Immature natural killer cell (primary cell): ENCODE data around the gene ZNF514. TPM values are rescaled to one million over a fixed set of nuclear protein-coding genes. Genes with fewer than 3 reads are reported as not detected.

Source experiments
- DNase-seq, 3 donors: peaks; one replicate each; pipeline ENCODE4 v3.0.0; 2022; ENCODE audit warnings: mixed read lengths in 1 of 3
- H3K27ac Mint-ChIP-seq, 6 donors: one replicate each; pipeline ENCODE4 v1.8.0; 2020; ENCODE audit warnings: mixed read lengths in 6 of 6, mild to moderate bottlenecking in 5 of 6, inconsistent platforms in 4 of 6, moderate library complexity in 3 of 6
- H3K27me3 Mint-ChIP-seq, 3 donors: one replicate each; pipeline ENCODE4 v1.8.0; 2020 to 2021; ENCODE audit warnings: low read depth in 3 of 3, mild to moderate bottlenecking in 3 of 3, mixed read lengths in 3 of 3, moderate library complexity in 3 of 3, inconsistent platforms in 1 of 3
- H3K36me3 Mint-ChIP-seq, 3 donors: one replicate each; pipeline ENCODE4 v1.8.0; 2020; ENCODE audit warnings: mixed read lengths in 3 of 3, inconsistent platforms in 2 of 3, mild to moderate bottlenecking in 2 of 3
- H3K4me1 Mint-ChIP-seq, 2 donors: one replicate each; pipeline ENCODE4 v1.8.0; 2020; ENCODE audit warnings: inconsistent platforms in 2 of 2, mild to moderate bottlenecking in 2 of 2, mixed read lengths in 2 of 2, moderate library complexity in 1 of 2
- H3K4me3 Mint-ChIP-seq, 5 donors: one replicate each; pipeline ENCODE4 v1.8.0; 2020; ENCODE audit warnings: mild to moderate bottlenecking in 5 of 5, mixed read lengths in 5 of 5, inconsistent platforms in 3 of 5, moderate library complexity in 3 of 5
- H3K9me3 Mint-ChIP-seq, 6 donors: one replicate each; pipeline ENCODE4 v1.8.0; 2020; ENCODE audit warnings: mild to moderate bottlenecking in 6 of 6, mixed read lengths in 6 of 6, inconsistent platforms in 4 of 6, moderate library complexity in 3 of 6
- polyA plus RNA-seq, 3 donors: library from polyadenylated mRNA; unstranded; fragments of 300-500 nt; fragmentation: Illumina TruSeq; gene quantifications; one replicate each; pipeline ENCODE4 v1.2.3, GENCODE V29; 2021

Gene ZNF514
- polyA plus RNA-seq, 3 donors from 2014 or later: 2.5 to 8.4 (median 5.1) TPM

DNA sequence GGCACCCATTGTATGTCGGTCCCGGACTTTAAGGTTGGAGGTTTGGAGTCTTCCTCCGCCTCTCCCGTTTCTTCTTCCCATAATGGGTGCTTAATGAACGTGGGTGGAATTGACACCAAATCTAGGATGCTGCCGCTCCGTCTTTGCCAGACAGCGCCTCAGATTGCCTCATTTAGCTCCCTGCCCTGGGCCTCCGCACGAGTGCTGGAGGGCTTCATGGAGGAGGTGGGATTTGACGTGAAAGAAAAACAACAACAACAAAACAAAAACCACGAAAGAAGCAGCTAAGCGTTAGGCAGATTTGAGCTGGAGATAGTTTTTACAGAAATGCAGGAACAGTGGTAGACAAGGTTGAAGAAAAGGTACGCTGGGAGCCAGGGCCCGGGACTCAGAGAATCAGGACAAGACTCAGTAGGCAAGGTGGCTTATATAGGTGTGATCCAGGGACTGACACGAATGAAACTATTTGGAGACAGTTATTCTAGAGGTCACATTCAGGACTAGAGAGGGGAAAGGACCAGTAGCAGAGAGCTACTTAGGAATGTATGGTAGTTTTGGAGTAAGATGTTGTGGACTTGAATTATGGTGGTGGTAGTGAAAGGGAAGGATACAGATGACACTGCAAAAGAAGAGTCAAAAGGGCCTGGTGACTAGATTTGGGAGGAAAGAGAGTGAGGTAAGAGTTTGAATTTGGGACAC lies 6.6 kb upstream of the ZNF514 start:
- Mint-ChIP-seq H3K27me3 (peaks cover 0 to 6% (median 6%) of the 10 kb centered on the region in 3 donors), H3K27ac (peak overlapping the region; percentile 93 to 98 (median 96)), H3K4me1 (peaks cover 28 to 31% of the 10 kb centered on the region in 2 donors)

DNA sequence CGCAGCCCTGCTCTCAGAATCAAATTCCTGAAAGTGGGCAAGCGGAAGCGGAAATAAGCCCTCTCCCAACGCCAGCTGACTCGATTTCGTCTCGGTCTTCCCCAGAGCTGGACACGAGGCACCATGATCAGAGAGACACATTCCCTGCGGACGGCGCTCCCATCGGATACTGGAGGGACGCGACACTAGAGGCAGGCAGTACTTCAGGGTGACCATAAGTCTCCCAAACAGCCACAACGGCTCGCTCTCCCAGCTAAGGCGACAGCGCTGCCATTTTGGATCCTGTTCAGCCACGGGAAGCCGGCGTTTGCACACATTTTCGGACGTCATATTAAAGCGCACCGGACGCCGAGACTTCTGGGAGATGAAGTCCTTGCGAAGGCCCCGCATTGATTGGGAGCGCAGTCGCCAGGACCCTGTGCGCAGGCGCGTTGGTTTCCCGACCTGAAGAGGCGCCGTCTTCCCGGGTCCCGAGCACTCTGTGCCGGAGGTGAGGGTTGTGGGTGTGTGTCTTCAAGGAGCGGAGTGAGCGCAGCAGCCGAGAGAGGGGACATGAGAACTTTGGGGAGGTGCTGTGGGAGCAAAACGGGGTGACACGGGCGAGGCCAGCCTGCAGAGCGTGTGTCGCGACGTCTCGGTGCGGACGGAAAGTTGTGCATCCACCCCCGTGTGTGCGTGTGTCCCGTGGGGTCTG lies 5.9 kb upstream of the ZNF514 start, which contains the start of gene ZNF2:
ZNF2 (plus strand) TSS at position 439 of the 694 bp plus-strand sequence. CDS start 10,418 bp downstream, outside the sequence.
- Mint-ChIP-seq H3K9me3 (no peaks in the 10 kb centered on the region), H3K4me3 (peak within 1 kb of the TSS; percentile 96 to 100 (median 99)), H3K4me1 (peaks cover 28 to 31% of the 10 kb centered on the region in 2 donors), H3K36me3 (no peaks in the 10 kb centered on the region), H3K27ac (peak within 1 kb of the TSS; percentile 93 to 98 (median 96)), H3K27me3 (peaks cover 0 to 6% (median 6%) of the 10 kb centered on the region in 3 donors)
- peak; percentile 95 to 96 (median 95) for DNase-seq

More for the DNA sequence above, 6.6 kb upstream of the ZNF514 start:
- peak overlapping the region; percentile 96 to 100 (median 99) for H3K4me3 Mint-ChIP-seq
- DNase-seq: no peak
- H3K36me3 Mint-ChIP-seq: no peaks in the 10 kb centered on the region
- H3K9me3 Mint-ChIP-seq: no peaks in the 10 kb centered on the region

DNA sequence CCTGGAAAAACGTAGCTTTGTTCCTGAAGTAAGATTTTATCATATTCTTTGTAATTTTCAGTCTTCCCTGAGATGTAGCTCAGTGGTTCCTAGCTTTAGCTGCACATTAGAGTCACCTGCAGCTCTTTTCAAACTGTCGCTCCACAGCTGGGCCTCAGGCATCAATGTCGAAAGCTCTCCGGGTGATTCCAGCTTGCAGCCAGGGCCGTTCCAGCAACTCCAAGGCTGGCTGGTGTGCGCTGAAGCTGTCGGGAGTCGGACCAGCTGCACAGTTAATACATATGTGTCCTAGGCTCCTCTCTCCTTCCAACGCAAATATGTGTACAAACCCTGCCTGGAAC lies 5.4 kb upstream of the ZNF514 start:
- no peaks in the 10 kb centered on the region for H3K9me3 Mint-ChIP-seq
- H3K36me3 Mint-ChIP-seq: no peaks in the 10 kb centered on the region
- peaks cover 28 to 36% of the 10 kb centered on the region in 2 donors for H3K4me1 Mint-ChIP-seq
- peak overlapping the region; percentile 93 to 98 (median 96) for H3K27ac Mint-ChIP-seq
- H3K4me3 Mint-ChIP-seq: peak overlapping the region; percentile 96 to 100 (median 99)
- no peak for DNase-seq
- H3K27me3 Mint-ChIP-seq: peaks cover 0 to 6% (median 6%) of the 10 kb centered on the region in 3 donors

DNA sequence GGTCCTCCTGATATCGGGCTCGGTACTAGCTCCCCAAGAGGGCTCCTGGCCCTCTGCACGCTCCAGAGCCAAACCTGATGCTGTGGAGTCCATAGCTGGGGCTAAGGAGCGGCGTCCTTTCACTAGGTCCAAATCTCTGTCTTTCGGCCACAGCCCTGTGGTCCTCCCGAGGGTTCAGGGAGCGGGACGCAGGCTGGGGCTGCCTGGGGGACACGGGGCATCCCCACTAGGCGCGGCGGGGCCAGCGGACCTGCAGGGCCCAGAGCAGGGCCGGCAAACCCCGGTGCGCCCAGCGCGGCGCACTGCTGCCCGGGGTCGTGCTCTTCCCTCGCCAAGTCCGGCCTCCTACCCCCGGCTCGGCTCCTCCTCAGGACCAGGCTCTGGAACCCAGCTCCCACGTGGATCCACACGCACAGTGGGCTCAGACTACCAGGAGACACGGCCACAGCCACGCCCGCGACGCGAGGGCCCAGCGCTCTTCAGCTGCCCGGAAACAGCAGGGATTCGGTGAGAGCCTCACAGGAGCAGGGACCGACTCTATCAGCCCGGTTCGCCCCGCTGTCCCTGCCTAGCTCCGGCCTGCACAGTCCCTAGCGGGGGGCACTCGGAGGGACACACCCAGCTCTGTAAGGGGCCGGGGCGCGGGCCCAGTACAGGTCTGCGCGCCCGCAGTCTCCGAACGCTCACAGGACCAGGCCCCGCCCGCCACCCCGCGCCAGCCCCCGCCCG lies 593 bp downstream of the ZNF514 start:
- H3K27me3 Mint-ChIP-seq: peaks cover 0 to 2% (median 1%) of the 10 kb centered on the region in 3 donors

DNA sequence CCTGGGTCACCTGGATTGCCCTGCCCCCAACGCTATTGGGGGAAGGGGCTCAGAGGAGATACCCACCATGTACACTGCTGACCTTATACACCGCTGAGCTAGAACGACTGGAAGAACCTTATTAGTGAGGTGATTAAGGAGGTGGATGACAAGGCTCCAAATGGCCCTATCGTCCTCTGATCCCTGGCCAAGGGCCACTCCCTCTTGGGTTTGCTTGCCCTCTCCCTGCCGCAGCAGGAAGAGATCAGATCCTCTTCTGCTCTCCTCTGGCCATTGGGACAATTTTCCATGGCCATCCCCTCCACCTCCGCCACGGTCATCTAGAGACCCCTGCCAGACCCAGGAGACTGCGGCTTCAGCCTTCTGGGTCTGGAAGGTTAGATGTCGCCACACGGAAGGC lies 1.2 kb downstream of the ZNF514 start:
- Mint-ChIP-seq H3K4me3 (peak overlapping the region; percentile 75 to 88 (median 84)), H3K27me3 (peaks cover 0 to 2% (median 1%) of the 10 kb centered on the region in 3 donors), H3K36me3 (peaks cover 29 to 36% (median 36%) of the 10 kb centered on the region in 3 donors), H3K9me3 (peaks cover 0 to 12% (median 3%) of the 10 kb centered on the region in 6 donors), H3K27ac (peak overlapping the region in 2 of 6 donors; percentile 48 to 69), H3K4me1 (peaks cover 11 to 20% of the 10 kb centered on the region in 2 donors)
- no peak for DNase-seq

More for the DNA sequence above, 593 bp downstream of the ZNF514 start:
- Mint-ChIP-seq H3K9me3 (peaks cover 0 to 12% (median 0%) of the 10 kb centered on the region in 6 donors), H3K4me1 (peaks cover 12 to 22% of the 10 kb centered on the region in 2 donors), H3K36me3 (peaks cover 24 to 30% (median 29%) of the 10 kb centered on the region in 3 donors), H3K27ac (peak overlapping the region in 5 of 6 donors; percentile 62 to 85 (median 73)), H3K4me3 (peak overlapping the region; percentile 82 to 88 (median 84))
- DNase-seq: no peak

DNA sequence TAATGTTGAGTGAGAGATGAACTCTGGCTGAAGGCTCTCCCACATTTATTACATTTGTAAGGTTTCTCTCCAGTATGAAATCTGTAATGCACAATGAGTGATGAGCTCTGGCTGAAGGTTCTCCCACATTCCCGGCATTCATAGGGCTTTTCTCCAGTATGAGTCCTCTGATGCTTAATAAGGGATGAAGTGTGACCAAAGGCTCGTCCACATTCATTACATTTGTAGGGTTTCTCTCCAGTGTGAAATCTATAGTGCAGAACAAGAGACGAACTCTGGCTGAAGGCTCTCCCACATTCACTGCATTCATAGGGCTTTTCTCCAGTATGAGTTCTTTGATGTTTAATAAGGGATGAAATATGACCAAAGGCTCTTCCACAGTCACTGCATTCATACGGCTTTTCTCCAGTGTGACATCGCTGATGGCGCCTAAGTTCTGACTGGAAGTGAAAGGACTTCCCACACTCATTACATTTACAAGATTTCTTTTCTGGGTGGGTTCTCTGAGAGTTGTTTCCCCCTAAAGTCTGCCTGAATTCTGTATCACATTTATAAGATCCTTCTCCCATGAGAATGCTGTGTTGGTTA lies 10.2 kb downstream of the ZNF514 start:
- no peaks in the 10 kb centered on the region for H3K4me1 Mint-ChIP-seq
- H3K9me3 Mint-ChIP-seq: peaks cover 56 to 85% (median 81%) of the 10 kb centered on the region in 6 donors
- peaks cover 65 to 83% (median 70%) of the 10 kb centered on the region in 3 donors for H3K36me3 Mint-ChIP-seq
- H3K27me3 Mint-ChIP-seq: peaks cover 0 to 5% (median 0%) of the 10 kb centered on the region in 3 donors
- DNase-seq: no peak
- H3K4me3 Mint-ChIP-seq: no peak overlapping the region
- H3K27ac Mint-ChIP-seq: no peak overlapping the region

DNA sequence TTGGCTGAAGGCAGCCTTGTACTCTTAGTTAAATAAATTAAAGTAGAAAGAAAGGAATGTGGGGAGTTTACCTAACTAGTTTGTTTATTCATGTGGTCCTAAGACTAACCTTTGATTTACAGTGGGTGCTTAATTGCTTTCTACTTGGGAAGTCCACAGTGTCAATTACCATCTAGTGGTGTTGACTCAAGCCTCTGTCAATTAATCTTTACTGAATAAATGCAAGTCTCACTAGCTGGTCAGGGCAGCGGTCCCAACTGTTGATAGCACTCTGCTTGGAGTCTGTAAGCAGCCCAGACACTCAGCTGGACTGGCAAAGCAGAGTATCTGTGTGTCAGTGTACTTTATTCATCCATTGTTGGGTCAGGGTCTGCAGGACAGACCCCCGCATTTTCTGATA lies 15.8 kb downstream of the ZNF514 start:
- peaks cover 50 to 91% (median 84%) of the 10 kb centered on the region in 6 donors for H3K9me3 Mint-ChIP-seq

DNA sequence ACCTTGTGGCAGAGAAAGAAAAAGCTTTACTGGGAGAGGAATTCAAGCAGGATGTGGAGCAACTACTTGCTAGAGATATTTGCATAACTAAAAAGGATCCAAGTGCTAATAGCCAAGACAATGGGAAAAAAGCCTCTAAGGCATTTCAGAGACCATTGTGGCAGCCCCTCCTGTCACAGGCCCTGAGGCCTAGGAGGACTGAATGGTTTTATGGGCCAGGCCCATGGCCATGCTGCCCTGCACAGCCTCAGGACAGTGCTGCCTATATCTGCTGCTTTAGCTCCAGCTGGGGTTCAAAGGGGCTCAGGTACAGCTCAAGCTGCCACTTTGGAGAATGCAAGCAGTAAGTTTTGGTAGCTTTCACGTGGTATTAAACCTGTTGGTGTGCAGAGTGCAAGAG lies 20.9 kb downstream of the ZNF514 start:
- Mint-ChIP-seq H3K9me3 (peaks cover 35 to 68% (median 44%) of the 10 kb centered on the region in 6 donors), H3K27me3 (peaks cover 0 to 1% (median 0%) of the 10 kb centered on the region in 3 donors), H3K27ac (no peak overlapping the region), H3K36me3 (peaks cover 14 to 27% (median 25%) of the 10 kb centered on the region in 3 donors), H3K4me1 (no peaks in the 10 kb centered on the region), H3K4me3 (no peak overlapping the region)
- no peak for DNase-seq

More for the DNA sequence above, 15.8 kb downstream of the ZNF514 start:
- peaks cover 0 to 3% (median 0%) of the 10 kb centered on the region in 3 donors for H3K27me3 Mint-ChIP-seq
- H3K4me1 Mint-ChIP-seq: no peaks in the 10 kb centered on the region
- DNase-seq: no peak
- peaks cover 27 to 48% (median 34%) of the 10 kb centered on the region in 3 donors for H3K36me3 Mint-ChIP-seq
- no peak overlapping the region for H3K27ac Mint-ChIP-seq
- H3K4me3 Mint-ChIP-seq: no peak overlapping the region

DNA sequence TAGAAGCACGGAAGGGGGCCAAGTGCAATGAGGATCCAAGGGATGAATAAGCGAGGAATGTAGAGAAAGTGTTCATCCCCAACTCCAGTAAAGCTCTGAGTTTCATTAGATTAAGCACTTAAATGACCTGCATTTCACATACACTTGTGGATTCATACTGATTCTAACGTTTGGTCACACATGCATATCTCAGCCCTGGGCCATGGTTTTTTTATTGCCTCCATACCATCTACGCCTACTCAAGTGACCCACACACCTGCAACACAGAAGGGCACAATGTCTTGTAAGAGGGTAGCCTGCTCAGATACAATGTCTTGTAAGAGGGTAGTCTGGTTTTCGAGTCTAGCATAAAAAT lies 37.5 kb downstream of the ZNF514 start:
- no peaks in the 10 kb centered on the region for H3K9me3 Mint-ChIP-seq
- peak overlapping the region; percentile 83 to 96 (median 88) for H3K27ac Mint-ChIP-seq
- peaks cover 2 to 8% (median 5%) of the 10 kb centered on the region in 3 donors for H3K27me3 Mint-ChIP-seq
- peak overlapping the region; percentile 96 to 98 (median 97) for H3K4me3 Mint-ChIP-seq
- DNase-seq: no peak
- H3K36me3 Mint-ChIP-seq: peaks cover 0 to 5% (median 3%) of the 10 kb centered on the region in 3 donors
- H3K4me1 Mint-ChIP-seq: peaks cover 47 to 50% of the 10 kb centered on the region in 2 donors

DNA sequence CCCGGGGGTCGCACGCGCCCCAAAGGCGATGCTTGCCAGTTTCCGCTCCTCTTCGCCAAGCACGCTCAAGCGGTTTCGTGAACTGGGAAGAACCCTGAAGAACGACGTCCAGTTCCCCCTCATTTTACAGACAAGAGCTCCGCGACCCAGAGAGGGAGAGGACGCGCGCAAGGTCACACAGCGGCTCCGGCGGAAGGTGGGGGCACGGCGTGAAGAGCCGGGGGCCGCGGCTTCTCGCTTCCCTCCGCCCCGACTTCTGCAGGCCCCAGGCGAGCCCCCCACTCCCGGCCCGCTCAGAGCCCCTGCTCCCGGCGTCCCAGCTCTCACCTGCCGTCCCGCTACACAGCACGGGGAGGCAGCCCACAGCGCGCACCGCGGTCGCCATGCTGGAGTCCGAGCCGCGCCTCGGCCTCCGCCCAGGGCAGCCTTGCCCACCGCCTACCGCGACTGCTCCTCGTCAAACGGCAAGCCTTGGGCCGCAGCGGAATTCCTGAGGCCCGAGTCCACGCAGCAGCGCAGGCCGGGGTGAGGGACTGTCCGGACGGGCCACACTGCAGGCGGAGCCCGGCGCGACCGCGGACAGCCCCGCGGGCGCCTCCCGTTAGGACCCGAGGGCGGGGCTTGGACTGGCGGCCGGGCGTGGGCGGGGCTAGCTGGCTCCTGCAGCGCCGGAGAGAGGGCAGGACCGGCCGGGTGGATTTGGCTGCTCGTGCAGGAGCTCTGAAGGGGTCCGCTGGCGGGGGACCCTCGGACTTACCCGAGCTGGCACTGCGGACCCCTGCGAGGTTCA lies 38.0 kb downstream of the ZNF514 start, which contains the start of gene MRPS5:
MRPS5 (minus strand) TSS at position 402 of the 790 bp plus-strand sequence; CDS start at position 385, 17 bp downstream.
- DNase-seq: peak; percentile 84 to 85 (median 84)
- H3K27me3 Mint-ChIP-seq: peaks cover 2 to 7% (median 5%) of the 10 kb centered on the region in 3 donors
- H3K4me3 Mint-ChIP-seq: peak within 1 kb of the TSS; percentile 96 to 98 (median 97)
- peaks cover 0 to 6% (median 3%) of the 10 kb centered on the region in 3 donors for H3K36me3 Mint-ChIP-seq
- H3K27ac Mint-ChIP-seq: peak within 1 kb of the TSS; percentile 87 to 97 (median 96)
- H3K4me1 Mint-ChIP-seq: peaks cover 48 to 52% of the 10 kb centered on the region in 2 donors
- no peaks in the 10 kb centered on the region for H3K9me3 Mint-ChIP-seq

DNA sequence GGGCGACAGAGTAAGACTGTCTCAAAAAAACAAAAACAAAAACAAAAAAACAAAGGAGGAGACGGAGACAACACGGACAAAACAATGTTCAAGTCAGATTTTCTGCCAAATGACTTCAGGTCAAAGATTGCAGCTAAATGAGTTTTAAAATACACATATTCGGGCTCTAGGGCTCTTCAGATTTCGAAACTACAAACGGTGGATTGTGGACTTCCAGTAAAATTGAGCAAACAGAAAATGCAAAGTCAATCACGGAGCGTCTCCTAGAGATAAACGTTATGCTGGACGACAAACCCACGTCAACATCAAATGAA lies 38.6 kb downstream of the ZNF514 start:
- Mint-ChIP-seq H3K9me3 (no peaks in the 10 kb centered on the region), H3K27me3 (peaks cover 2 to 6% (median 5%) of the 10 kb centered on the region in 3 donors), H3K4me1 (peaks cover 48 to 52% of the 10 kb centered on the region in 2 donors), H3K4me3 (peak overlapping the region; percentile 96 to 98 (median 97)), H3K36me3 (peaks cover 0 to 6% (median 0%) of the 10 kb centered on the region in 3 donors), H3K27ac (peak overlapping the region; percentile 87 to 97 (median 96))
- no peak for DNase-seq

DNA sequence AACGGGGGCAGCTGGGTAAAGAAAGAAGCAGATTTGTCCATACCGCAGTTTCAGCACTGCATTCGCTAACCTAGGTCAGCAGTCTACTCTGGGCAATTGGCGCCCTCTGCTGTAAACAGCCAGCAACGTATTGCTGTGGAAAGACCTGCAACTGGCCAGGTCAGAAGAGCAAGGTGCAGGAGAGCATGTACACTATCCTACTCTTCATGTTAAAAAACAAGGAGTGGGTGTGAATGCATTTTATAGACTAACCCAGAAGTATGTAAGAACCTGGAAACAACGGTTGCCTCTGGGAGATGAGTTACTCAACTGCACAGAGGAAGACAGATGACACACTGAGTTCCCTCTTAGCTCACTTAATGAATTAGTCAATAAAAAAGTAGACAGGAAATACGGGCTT lies 44.2 kb downstream of the ZNF514 start:
- Mint-ChIP-seq H3K27ac (peak overlapping the region in 2 of 6 donors; percentile 55 to 74), H3K4me3 (no peak overlapping the region), H3K4me1 (peaks cover 39 to 48% of the 10 kb centered on the region in 2 donors), H3K27me3 (no peaks in the 10 kb centered on the region), H3K9me3 (no peaks in the 10 kb centered on the region), H3K36me3 (peaks cover 0 to 13% (median 4%) of the 10 kb centered on the region in 3 donors)
- peak; percentile 21 to 55 (median 47) for DNase-seq
